Central memory CD4-positive, alpha-beta T cell (primary cell): Measurements from ENCODE around the gene HSFX3.
"Not testable (repeated sequence)": the region's sequence is repeated elsewhere in the genome, so short reads cannot be mapped to it uniquely, and the experiment has no call there.

Experiments
- DNase-seq: peaks from one replicate; pipeline ENCODE4 v3.0.0; 2022

Gene HSFX3

GRCh38 chrX:149516604-149517003 lies 33.1 kb downstream of the HSFX3 start:
- no peak for DNase-seq

GRCh38 chrX:149515954-149516602 lies 33.6 kb downstream of the HSFX3 start:
- no peak for DNase-seq

- DNase-seq: no peak
Measured at GRCh38 chrX:149513825-149514428, 35.8 kb downstream of the HSFX3 start.

- DNase-seq: peak; percentile 47
Measured at GRCh38 chrX:149512225-149512885, 37.4 kb downstream of the HSFX3 start.

GRCh38 chrX:149511081-149511480 lies 38.6 kb downstream of the HSFX3 start:
- no peak for DNase-seq

GRCh38 chrX:149510386-149510785 lies 39.3 kb downstream of the HSFX3 start:
- DNase-seq: no peak

GRCh38 chrX:149508467-149508866 lies 41.3 kb downstream of the HSFX3 start:
- DNase-seq: no peak

GRCh38 chrX:149506349-149506748 lies 43.4 kb downstream of the HSFX3 start:
- DNase-seq: no peak

- DNase-seq: no peak
Measured at GRCh38 chrX:149505671-149506070, 44.1 kb downstream of the HSFX3 start.

- DNase-seq: peak; percentile 87
Measured at GRCh38 chrX:149504915-149505651, 44.6 kb downstream of the HSFX3 start, which contains the start of gene IDS. TSS of gene IDS (minus strand) at chrX:149505306. CDS start at chrX:149505137, 169 bp downstream.

GRCh38 chrX:149504226-149504914 lies 45.4 kb downstream of the HSFX3 start:
- DNase-seq: peak; percentile 71

- DNase-seq: peak; percentile 75
Measured at GRCh38 chrX:149503446-149503845, 46.3 kb downstream of the HSFX3 start.

GRCh38 chrX:149502923-149503322 lies 46.8 kb downstream of the HSFX3 start:
- not testable (repeated sequence) for DNase-seq

GRCh38 chrX:149499766-149500165 lies 50.0 kb downstream of the HSFX3 start:
- no peak for DNase-seq

GRCh38 chrX:149498767-149499166 lies 51.0 kb downstream of the HSFX3 start:
- DNase-seq: no peak
